H9 (cell line): ENCODE results near the gene GALNT4. TPM values are rescaled to one million over a fixed set of nuclear protein-coding genes. Genes with fewer than 3 reads are reported as not detected.
A peak's percentile ranks its signal among the peaks of the same experiment; 100 is the strongest.

ENCODE experiments used
- DNase-seq: peaks from one replicate; pipeline ENCODE4 v3.0.0-alpha.2; 2017
- H2AFZ ChIP-seq: one replicate; pipeline ENCODE4 v1.6.1; 2013; ENCODE audit warnings: mild to moderate bottlenecking, low read length, control low read depth, moderate library complexity
- H2AK5ac ChIP-seq: 2 replicates; pipeline ENCODE4 v1.6.1; 2013; ENCODE audit warnings: low read length, control low read depth, mixed read lengths; ENCODE audit not compliant: insufficient read length
- H2BK120ac ChIP-seq: one replicate; pipeline ENCODE4 v1.6.1; 2013; ENCODE audit warnings: low read depth, mild to moderate bottlenecking, low read length, control low read depth, inconsistent platforms; ENCODE audit not compliant: poor library complexity, severe bottlenecking
- H2BK12ac ChIP-seq: 2 replicates; pipeline ENCODE4 v1.6.1; 2013; ENCODE audit warnings: low read length, control low read depth, mixed read lengths, low read depth; ENCODE audit not compliant: insufficient read length
- H2BK15ac ChIP-seq: 2 replicates; pipeline ENCODE4 v1.6.1; 2013; ENCODE audit warnings: low read depth, low read length, control low read depth
- H2BK20ac ChIP-seq: one replicate; pipeline ENCODE4 v1.6.1; 2013; ENCODE audit warnings: low read depth, mild to moderate bottlenecking, low read length, control low read depth, inconsistent platforms; ENCODE audit not compliant: poor library complexity, severe bottlenecking
- H2BK5ac ChIP-seq: 2 replicates; pipeline ENCODE4 v1.6.1; 2013; ENCODE audit warnings: low read length, control low read depth, mixed read lengths; ENCODE audit not compliant: insufficient read length
- H3K14ac ChIP-seq: 2 replicates; pipeline ENCODE4 v1.6.1; 2013; ENCODE audit warnings: low read length, control low read depth; ENCODE audit not compliant: insufficient read depth
- H3K18ac ChIP-seq: 2 replicates; pipeline ENCODE4 v1.6.1; 2013; ENCODE audit warnings: low read depth, mild to moderate bottlenecking, mixed read lengths, low read length, control low read depth; ENCODE audit not compliant: insufficient read length
- H3K23ac ChIP-seq: 2 replicates; pipeline ENCODE4 v1.6.1; 2013; ENCODE audit warnings: low read length, control low read depth, mixed read lengths, low read depth; ENCODE audit not compliant: insufficient read length
- H3K23me2 ChIP-seq: 2 replicates; pipeline ENCODE4 v1.6.1; 2013; ENCODE audit warnings: low read depth, mild to moderate bottlenecking, mixed read lengths, low read length, control low read depth; ENCODE audit not compliant: insufficient read length, poor library complexity, severe bottlenecking
- H3K27ac ChIP-seq: 2 replicates; pipeline ENCODE4 v1.5.1; 2013; ENCODE audit warnings: low read length, control low read depth, mixed read lengths, low read depth; ENCODE audit not compliant: insufficient read length
- H3K27me3 ChIP-seq: 2 replicates; pipeline ENCODE4 v1.6.1; 2013; ENCODE audit warnings: low read length, control low read depth, inconsistent platforms; ENCODE audit not compliant: insufficient read depth
- H3K4ac ChIP-seq: 2 replicates; pipeline ENCODE4 v1.6.1; 2013; ENCODE audit warnings: low read depth, mild to moderate bottlenecking, control low read depth, inconsistent platforms, low read length, moderate library complexity
- H3K4me1 ChIP-seq: 2 replicates; pipeline ENCODE4 v1.6.1; 2013; ENCODE audit warnings: low read length, control low read depth, inconsistent platforms; ENCODE audit not compliant: insufficient read depth
- H3K4me2 ChIP-seq: 2 replicates; pipeline ENCODE4 v1.6.1; 2013; ENCODE audit warnings: low read length, control low read depth, mixed read lengths; ENCODE audit not compliant: insufficient read length, insufficient read depth
- H3K56ac ChIP-seq: 2 replicates; pipeline ENCODE4 v1.6.1; 2013; ENCODE audit warnings: low read depth, mild to moderate bottlenecking, mixed read lengths, low read length, control low read depth; ENCODE audit not compliant: insufficient read length
- H3K79me1 ChIP-seq: 2 replicates; pipeline ENCODE4 v1.6.1; 2013; ENCODE audit warnings: low read depth, mild to moderate bottlenecking, moderate library complexity, low read length, control low read depth, inconsistent platforms; ENCODE audit not compliant: insufficient read depth, poor library complexity, severe bottlenecking
- H3K79me2 ChIP-seq: 2 replicates; pipeline ENCODE4 v1.6.1; 2013; ENCODE audit warnings: low read length, control low read depth, inconsistent platforms; ENCODE audit not compliant: insufficient read depth
- H3K9ac ChIP-seq: 2 replicates; pipeline ENCODE4 v1.6.1; 2013; ENCODE audit warnings: low read length, control low read depth, mixed read lengths; ENCODE audit not compliant: insufficient read length; ENCODE audit errors: extremely low read depth
- H3K9me3 ChIP-seq: one replicate; pipeline ENCODE4 v1.6.1; 2013; ENCODE audit warnings: low read depth, low read length, inconsistent platforms; ENCODE audit not compliant: control insufficient read depth
- H3T11ph ChIP-seq: one replicate; pipeline ENCODE4 v1.6.1; 2013; ENCODE audit warnings: mild to moderate bottlenecking, low read length, control low read depth, inconsistent platforms
- H4K20me1 ChIP-seq: one replicate; pipeline ENCODE4 v1.6.1; 2013; ENCODE audit not compliant: control insufficient read depth, insufficient read length, insufficient read depth
- H4K5ac ChIP-seq: 2 replicates; pipeline ENCODE4 v1.6.1; 2013; ENCODE audit warnings: low read depth, mild to moderate bottlenecking, mixed read lengths, low read length, control low read depth; ENCODE audit not compliant: insufficient read length
- H4K8ac ChIP-seq: replicated peaks from 2 replicates; pipeline ENCODE4 v1.6.1; 2013; ENCODE audit warnings: low read length, control low read depth, mixed read lengths, low read depth; ENCODE audit not compliant: insufficient read length
- H4K91ac ChIP-seq: 2 replicates; pipeline ENCODE4 v1.6.1; 2013; ENCODE audit warnings: low read depth, mild to moderate bottlenecking, moderate library complexity, mixed read lengths, low read length, control low read depth; ENCODE audit not compliant: insufficient read length
- H3K27ac Mint-ChIP-seq, 3 experiments: 2 replicates in 2 of 3; 3 replicates in 1 of 3; pipeline ENCODE4 v1.8.0; 2020 to 2021; ENCODE audit warnings: mixed read lengths in 3 of 3, mild to moderate bottlenecking in 1 of 3, moderate library complexity in 1 of 3
- H3K27me3 Mint-ChIP-seq: 2 replicates; pipeline ENCODE4 v1.8.0; 2021; ENCODE audit warnings: low read depth, mild to moderate bottlenecking, moderate library complexity, mixed read lengths
- H3K36me3 Mint-ChIP-seq, 3 experiments: 2 replicates in 2 of 3; 3 replicates in 1 of 3; pipeline ENCODE4 v1.8.0; 2020 to 2021; ENCODE audit warnings: low read depth in 3 of 3, mixed read lengths in 3 of 3; ENCODE audit not compliant: insufficient read depth in 1 of 3
- H3K4me1 Mint-ChIP-seq, 2 experiments: 2 replicates each; pipeline ENCODE4 v1.8.0; 2020; ENCODE audit warnings: mixed read lengths in 2 of 2
- H3K4me3 Mint-ChIP-seq, 2 experiments: 2 replicates in 1 of 2; 3 replicates in 1 of 2; pipeline ENCODE4 v1.8.0; 2020 to 2021; ENCODE audit warnings: mild to moderate bottlenecking in 2 of 2, mixed read lengths in 2 of 2, moderate library complexity in 1 of 2
- H3K9me3 Mint-ChIP-seq, 2 experiments: 2 replicates in 1 of 2; 3 replicates in 1 of 2; pipeline ENCODE4 v1.8.0; 2020; ENCODE audit warnings: mild to moderate bottlenecking in 2 of 2, mixed read lengths in 2 of 2, moderate library complexity in 1 of 2
- CTCF ChIP-seq: fragments of 200-600 bp; sonication (generic); conservative IDR thresholded peaks from 3 replicates; pipeline ENCODE4 v1.8.0; 2021; ENCODE audit warnings: antibody characterized with exemption, mild to moderate bottlenecking
- WGBS: extraction: QIAGEN DNeasy Blood & Tissue Kit; methylation state at CpG from one replicate; pipeline ENCODE4 v1.1.7; 2013; ENCODE audit warnings: missing lambda C conversion rate, low lambda C conversion rate, mixed read lengths; ENCODE audit not compliant: insufficient read length; ENCODE audit errors: extremely low coverage; 5-methylcytosine and 5-hydroxymethylcytosine counted together
- total RNA-seq: library from RNA; stranded (reverse); gene quantifications from 2 replicates; pipeline ENCODE4 v1.2.1, GENCODE V29; 2021

The GALNT4 gene
- total RNA-seq, 1 experiment from 2014 or later = 3.1 TPM

- H4K20me1 ChIP-seq = no peaks in the 10 kb centered on the region
- no peak overlapping the region for H3T11ph ChIP-seq
- peaks cover 3 to 4% of the 10 kb centered on the region in 2 experiments; a peak in 2 of 5 replicates for H3K9me3 Mint-ChIP-seq
- H3K14ac ChIP-seq = no peak overlapping the region
- H3K27ac Mint-ChIP-seq = peak overlapping the region in 1 of 3 experiments; percentile 28; a peak in 2 of 7 replicates
- H3K27ac ChIP-seq = no peak overlapping the region
- no peak for TF ChIP-seq CTCF
- no CpG with 5 or more reads among the region's 19 CpGs for WGBS
- peaks cover 6 to 8% of the 10 kb centered on the region in 2 experiments; a peak in 3 of 4 replicates for H3K4me1 Mint-ChIP-seq
- no peak overlapping the region for H3K56ac ChIP-seq
- H3K4ac ChIP-seq = no peak overlapping the region
- H2AK5ac ChIP-seq = no peak overlapping the region
- H3K27me3 ChIP-seq = no peaks in the 10 kb centered on the region
- no peak overlapping the region for H3K4me3 Mint-ChIP-seq
- no peaks in the 10 kb centered on the region for H3K79me2 ChIP-seq
- H3K36me3 Mint-ChIP-seq = peaks cover 3 to 9% (median 3%) of the 10 kb centered on the region in 3 experiments; a peak in 5 of 7 replicates
- H3K9me3 ChIP-seq = no peaks in the 10 kb centered on the region
- H2AFZ ChIP-seq = no peak overlapping the region
- H2BK120ac ChIP-seq = no peak overlapping the region
- H3K18ac ChIP-seq = no peak overlapping the region
- DNase-seq = no peak
- H4K5ac ChIP-seq = no peak overlapping the region
- H3K4me1 ChIP-seq = no peaks in the 10 kb centered on the region
- H2BK12ac ChIP-seq = no peak overlapping the region
- H3K27me3 Mint-ChIP-seq = no peaks in the 10 kb centered on the region
- H4K91ac ChIP-seq = no peak overlapping the region
- no peaks in the 10 kb centered on the region for H3K79me1 ChIP-seq
- H2BK15ac ChIP-seq = no peak overlapping the region
- no peak overlapping the region for H4K8ac ChIP-seq
- no peak overlapping the region for H3K9ac ChIP-seq
- H3K4me2 ChIP-seq = no peak overlapping the region
- H3K23me2 ChIP-seq = no peaks in the 10 kb centered on the region
- no peak overlapping the region for H2BK5ac ChIP-seq
- H3K23ac ChIP-seq = no peak overlapping the region
- H2BK20ac ChIP-seq = no peak overlapping the region
Measured at GRCh38 chr12:89499857-89500256, 24.7 kb downstream of the GALNT4 start.
